Activated CD8-positive, alpha-beta memory T cell treated with anti-CD3 and anti-CD28 coated beads, Interleukin-2, amount 50 U/mL, for 24 hours (primary cell): Measurements from ENCODE around the gene MEX3B.

Experiments used
- DNase-seq: peaks from one replicate; pipeline ENCODE4 v3.0.0-alpha.2; 2020; ENCODE audit errors: extremely low read depth

The MEX3B gene

GRCh38 chr15:82045892-82046665, at the start of gene MEX3B:
Gene MEX3B (minus strand): TSS chr15:82046018. CDS start chr15:82045705, 313 bp downstream.
- DNase-seq: peak; percentile 79

- no peak for DNase-seq
Measured at GRCh38 chr15:82093774-82094211, 48.0 kb upstream of the MEX3B start.

DNA sequence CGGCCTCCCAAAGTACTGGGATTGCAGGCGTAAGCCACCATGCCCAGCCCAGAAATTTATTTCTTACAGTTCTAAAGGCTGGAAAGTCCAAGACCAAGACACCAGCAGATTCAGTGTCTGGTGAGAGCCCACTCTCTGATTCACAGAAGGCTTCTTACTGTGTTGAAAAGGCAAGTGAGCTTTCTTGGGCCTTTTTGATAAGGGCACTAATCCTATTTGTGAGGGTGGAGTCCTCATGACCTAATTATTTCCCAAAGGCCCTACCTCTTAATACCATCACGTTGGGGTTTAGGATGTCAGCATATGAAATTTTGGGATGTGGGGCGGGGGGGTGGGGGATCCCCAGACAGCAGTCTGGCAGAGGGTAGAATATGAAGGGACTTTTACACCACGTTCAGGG, 47.5 kb upstream of the MEX3B start:
- DNase-seq: no peak

DNA sequence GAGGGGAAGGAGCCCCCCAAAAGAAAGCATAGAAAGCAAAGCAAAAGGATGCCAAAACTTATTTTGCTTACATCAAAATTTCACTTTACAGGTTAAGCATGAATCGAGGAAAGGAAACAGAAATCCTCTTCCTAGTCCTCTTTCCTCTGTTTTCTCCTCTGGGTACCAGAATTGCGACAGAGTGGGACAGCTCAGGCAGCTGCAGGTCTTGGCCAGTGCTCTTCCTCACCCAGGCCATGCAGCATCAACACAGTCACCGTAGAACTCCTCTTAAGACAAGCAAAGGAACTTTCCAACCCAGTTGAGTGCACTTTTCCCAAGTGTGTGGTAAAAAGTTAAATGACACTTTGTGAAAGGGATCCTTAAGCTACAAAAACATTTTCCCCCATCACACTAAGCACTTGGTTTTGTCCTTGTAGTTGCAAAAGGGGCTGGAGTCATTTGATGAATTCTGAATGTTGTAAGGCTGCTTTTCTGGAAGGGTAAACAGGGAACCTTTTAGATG, 45.9 kb upstream of the MEX3B start:
- no peak for DNase-seq

DNA sequence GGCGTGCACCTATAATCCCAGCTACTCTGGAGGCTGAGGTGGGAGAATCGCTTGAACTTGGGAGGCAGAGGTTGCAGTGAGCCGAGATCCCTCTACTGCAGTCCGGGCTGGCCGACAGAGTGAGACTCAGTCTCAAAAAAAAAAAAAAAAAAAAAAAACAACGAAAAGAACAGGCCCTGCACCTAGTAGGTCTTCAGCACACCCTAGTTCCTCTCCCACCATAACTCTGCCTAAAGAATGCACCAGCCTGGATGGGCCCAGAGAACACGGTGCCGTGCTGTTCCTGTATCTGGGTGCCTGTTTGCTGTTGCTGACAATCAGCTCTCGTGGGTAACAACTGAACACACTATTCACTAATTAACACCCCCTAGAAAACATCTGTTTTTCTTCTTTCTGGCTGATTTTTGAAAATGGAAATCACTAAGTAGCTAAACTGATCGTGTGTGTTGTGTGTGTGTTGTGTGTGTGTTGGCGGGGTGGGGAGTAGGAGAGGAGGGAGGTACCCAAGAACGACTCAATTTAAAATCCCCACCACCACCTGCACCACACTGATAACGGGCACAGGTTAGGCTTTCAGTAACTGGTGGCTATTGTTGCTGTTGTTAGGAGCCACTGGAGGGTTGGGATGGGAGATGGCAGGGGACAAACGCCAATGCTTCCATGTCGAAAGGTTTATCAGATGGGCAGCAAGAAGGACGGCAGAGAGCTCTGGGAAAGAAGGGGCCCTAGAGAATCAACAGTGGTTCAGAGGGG, 40.6 kb upstream of the MEX3B start:
- DNase-seq: no peak

DNA sequence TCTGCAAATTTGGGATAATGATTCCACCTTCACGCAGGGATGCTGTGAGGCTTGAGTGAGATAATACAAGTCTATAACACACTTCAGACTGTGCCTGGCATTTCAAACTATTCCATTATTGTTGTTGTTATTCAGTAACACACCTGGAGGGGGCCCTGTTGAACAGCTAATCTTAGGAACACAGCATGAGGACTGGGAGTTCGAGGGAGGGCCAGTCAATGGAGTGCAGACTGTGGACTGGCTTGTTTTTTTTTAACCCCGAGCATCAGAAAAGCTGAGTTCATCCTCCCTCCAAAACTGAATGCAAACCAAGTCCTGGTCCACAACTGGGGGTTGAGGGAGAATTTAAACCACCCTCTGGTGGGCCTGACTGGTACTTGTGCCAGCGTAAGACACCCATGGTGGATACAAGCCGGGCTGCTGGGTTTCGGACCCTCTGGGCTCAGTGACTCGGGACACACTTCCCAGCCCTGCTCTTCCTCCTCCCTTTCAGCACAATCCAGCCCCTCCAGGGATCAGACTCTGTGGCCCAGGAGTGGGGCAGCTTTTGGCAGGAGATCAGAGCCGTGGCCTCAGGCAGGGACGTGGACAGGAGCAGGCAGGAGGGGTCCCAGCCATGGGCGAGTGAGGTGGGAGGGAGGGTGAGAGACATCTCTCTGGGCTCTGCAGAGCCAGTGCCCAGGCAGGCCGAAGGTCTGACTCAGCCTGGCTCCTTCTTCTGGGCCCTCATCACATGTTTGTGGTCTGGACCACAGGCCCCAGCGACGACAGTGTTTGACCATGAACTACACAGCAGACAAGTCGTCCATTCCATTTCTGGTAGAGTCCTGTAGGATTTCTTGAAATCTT, 36.3 kb upstream of the MEX3B start:
- DNase-seq: no peak

DNA sequence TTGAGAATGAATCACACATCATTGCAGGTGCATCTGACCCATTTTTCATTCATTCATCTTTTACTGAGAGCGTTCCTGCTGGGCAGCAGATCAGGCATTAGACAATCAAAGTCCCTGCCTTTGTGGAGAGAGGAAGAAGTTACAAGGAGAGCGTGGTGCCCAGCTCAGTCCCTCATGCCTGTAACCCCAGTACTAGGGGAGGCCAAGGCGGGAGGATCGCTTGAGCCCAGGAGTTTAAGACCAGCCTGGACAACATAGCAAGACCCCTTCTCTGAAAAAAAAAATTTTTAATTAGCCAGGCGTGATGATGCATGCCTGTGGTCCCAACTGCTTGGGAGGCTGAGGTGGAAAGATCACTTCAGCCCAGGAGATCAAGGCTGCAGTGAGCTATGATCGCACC, 35.0 kb upstream of the MEX3B start:
- DNase-seq: no peak

GRCh38 chr15:82079736-82080135, 33.9 kb upstream of the MEX3B start:
- no peak for DNase-seq

GRCh38 chr15:82074610-82075009, 28.8 kb upstream of the MEX3B start:
- no peak for DNase-seq

DNA sequence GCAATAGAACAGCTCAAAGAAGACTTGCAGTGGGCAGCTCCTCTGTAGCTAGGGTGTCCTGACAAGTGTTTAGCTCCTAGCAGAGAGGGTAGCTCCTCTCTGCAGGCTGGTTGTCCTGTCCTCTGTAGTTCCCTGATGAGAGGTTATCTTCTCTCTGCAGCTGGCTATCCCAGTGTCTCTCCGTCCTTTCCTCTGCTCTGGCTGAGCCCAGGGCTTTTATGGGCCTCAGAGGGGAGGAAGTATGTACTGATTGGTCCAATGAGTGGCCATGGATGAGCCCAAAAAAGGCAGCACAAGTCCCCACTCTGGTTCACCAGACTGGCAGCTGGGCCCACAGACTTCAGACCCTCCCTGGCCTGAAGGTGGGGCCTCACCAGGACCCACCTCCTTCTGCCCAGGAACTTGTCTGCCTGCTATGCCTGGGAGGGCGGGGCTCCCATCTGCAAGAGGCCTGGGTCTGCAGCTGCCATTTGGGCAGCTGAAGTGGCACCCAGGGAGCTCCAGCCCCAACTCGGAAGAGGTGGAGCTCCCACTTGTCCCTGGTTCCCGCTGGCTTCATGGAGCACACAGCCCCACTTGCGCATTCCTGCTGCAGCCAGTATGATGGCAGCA, 27.2 kb upstream of the MEX3B start:
- DNase-seq: no peak

GRCh38 chr15:82066455-82066854, 20.6 kb upstream of the MEX3B start:
- no peak for DNase-seq

DNA sequence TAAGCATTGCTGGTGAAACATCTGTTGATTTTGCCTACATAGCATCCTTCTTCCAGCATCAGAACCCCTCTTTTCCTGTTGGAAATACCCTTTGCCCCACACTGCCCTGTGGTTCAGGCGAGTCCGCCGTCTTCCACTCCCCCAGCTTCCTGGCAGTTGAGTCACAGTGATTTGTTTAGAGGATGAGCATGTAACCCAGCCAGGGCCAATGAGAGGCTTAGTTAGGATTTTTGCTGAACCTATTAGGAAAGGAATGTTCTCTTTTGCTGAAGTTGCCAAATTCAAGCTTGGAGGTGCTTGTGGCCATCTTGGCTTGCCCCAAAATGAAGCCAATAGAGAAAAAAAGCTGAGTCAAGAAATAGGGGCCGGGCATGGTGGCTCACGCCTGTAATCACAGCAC, 19.0 kb upstream of the MEX3B start:
- DNase-seq: no peak

DNA sequence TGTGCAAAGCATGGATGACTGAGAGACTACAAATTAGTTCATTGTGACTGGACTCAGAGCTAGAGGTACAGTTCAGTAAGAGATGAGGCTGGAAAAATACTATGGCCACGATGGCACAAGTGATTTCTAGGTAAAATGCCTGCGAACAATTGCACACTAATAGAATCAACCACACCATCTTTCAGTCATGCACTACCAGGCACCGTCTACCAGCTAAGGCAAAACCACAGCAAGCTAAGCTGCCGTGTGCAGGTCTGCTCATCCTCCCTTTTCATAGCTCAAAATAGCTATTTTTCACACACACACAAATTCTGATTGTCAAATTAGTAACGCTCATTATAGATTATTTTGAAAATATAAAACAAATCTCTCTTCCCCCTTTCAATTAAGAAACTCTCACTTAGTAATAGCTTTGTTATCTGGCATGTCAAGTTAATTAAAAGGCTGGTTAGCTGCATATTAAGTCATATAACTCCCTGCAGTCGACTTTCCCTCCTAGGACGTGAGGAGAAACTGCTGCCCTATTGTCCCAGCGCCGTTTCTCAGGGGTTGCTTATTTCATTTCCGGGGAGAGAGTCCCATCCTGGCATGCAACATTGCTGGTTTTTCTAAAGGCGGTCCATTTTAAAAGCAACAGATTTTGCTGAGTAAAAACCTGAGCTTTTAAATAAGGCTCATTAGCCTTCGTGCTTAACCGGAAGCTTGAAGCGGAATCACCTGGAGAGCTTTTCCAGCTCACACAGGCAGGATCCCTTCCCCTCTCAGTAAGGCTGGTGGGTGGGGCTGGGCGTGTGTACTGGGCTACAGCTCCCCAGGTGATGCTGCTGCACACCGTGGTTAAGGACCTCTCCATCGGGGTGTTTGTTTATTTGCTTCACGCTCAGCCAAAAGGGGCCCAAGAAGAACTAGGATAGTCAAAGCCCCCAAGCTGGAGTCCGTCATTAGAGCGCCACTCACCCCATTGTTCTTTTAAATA, 16.9 kb upstream of the MEX3B start:
- no peak for DNase-seq

DNA sequence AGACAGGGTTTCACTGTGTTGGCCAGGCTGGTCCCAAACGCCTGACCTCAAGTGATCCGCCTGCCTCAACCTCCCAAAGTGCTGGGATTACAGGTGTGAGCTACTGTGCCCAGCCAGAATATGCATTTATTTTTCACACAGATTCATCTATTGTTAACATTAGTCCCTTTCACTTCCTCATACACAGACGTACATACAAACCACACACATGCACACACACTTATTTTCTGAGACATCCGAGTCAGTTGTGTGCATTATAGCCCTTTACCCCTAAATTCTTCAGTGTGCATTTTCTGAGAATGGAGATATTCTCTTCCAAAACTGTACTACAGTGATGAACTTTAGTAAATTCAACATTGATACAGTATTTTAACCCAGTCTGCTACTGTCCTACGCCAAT, 15.0 kb upstream of the MEX3B start:
- DNase-seq: no peak

DNA sequence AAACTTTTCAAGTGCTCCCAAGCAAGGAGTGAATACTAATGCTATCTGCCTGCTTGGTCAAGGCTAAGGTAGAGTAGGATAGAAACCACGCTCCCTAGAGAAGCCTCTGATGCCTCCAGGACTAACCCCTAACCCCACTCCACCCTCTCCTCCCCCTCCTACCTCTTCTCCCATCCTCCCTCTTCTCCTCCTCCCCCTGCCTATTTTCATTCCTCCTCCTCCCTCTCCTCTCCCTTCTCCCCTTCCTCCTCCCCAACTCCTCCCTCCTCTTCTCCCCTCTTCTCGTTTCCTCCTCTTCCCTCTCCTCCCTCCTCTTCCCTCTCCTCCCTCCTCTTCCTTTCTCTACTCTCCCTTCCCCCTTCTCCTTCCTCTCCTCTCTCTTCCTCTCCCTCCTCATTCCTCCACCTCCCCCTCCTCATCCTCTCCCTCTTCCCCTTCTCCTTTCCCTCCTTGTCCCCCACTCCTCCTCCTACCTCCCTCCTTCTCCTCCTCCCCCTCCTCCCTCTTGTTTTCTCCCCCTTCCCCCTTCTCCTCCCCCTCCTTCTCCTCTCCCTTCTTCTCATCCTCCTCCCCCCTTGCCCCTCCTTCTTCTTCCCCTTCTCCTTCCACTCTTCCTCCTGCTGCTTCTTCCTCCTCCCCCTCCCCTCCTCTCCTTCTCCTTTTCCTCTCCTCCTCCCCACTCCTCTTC, 12.8 kb upstream of the MEX3B start:
- DNase-seq: no peak

DNA sequence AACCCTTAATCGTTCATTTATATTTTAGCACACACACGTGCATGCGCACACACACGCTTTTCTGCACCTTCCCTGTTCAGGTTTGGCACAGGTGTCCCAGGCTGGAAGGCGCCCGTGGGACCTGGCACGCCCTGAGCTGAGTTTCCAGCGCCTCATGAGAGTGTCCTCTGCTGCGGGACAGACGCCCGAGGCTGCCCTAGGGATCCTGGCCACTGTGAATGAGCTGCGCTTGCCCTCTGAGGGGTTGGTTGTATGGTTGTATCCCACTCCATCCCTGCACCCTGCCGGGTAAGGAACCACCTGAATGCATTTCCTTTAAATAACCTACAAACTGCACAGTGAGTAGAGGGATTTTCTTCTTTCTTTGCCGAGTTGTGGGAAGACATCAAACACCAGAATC, 12.2 kb upstream of the MEX3B start:
- no peak for DNase-seq

DNA sequence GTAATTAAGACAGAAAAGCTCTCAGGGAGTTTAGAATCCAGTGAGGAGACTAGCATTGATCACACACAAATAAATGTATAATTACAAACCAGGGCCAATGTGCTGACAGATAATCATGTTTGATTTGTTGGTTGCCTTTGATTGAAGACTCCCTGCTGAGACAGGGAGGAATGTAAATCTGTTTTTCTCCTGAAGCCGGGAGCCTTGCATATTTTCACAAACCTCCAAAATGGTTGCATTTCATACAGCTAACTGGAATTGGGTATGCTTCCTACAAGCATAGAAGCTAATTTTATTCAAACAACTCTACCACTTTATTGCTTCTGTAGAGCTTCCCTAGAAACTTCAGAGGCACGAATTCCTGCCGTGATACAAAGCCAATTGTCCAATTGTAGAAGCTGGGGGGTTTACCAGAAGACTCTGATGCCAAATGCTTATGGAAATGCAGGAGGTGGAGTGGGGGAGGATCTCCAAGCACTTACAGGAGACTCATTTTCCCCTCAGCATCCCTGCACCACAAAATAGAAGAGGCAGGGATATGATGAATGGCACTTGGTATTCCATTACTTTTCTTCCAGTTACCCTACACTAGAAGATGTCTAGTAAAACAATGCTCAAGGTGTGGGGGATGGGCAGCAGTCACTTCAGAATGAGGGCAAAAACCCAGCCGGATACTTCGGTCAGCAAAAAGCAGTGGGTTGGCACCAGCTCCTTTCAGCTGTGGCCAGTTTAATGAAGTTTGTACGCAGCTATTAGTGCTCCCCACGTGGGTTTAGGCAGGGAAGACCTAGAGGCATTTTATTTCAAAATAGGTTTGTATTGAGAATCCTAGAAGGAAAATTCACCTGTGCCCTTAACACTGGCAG, 11.4 kb upstream of the MEX3B start:
- no peak for DNase-seq

DNA sequence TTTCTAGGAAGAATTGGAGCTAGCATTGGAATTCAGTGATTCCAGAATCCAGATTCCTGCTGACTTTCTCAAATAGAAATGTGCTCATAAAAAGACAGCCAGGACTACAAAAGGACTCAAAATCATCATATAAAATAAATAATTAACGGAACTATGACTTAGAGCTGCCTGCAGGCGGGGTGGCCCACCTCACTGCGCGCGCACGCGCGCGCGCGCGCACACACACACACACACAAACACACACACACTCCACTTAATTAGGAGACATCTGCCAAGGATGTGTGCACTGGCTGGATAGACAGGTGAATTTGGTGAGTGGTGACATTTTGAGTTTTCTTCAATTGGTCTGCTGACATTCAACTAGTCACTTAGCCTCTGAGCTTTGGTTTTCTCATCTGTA, 6.9 kb upstream of the MEX3B start:
- DNase-seq: no peak

DNA sequence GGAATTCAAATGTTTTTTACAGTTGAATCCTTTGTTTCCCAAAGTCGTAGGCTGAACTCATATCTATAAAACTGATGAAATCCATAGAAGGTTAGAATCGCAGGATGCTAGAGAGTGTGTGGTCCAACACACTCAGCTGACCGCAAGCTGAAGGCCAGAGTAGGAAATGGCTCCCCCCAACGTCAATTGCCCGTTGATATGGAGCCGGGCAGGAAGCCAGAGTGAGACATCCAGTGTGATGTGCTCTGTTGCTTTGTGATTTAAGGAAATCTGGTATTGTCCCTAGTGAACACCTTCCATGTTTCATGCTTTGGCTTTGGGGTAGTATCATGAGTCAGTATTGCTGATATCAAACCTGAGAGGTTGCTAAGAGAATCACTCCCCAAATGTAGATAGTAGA, 5.8 kb upstream of the MEX3B start:
- DNase-seq: no peak
